Stimulated activated CD4-positive, alpha-beta T cell treated with anti-CD3 and anti-CD28 coated beads, Interleukin-12 subunit alpha, Interleukin-12 subunit beta, amount 100 ng/mL, for 24 hours (primary cell): ENCODE results near the gene ATP1A4.
"Not testable (repeated sequence)": the region's sequence is repeated elsewhere in the genome, so short reads cannot be mapped to it uniquely, and the experiment has no call there.

ENCODE experiments used
- DNase-seq, 2 experiments: peaks; one replicate each; pipeline ENCODE4 v3.0.0-alpha.2; 2020; ENCODE audit warnings: low read depth in 2 of 2

The ATP1A4 gene

DNA sequence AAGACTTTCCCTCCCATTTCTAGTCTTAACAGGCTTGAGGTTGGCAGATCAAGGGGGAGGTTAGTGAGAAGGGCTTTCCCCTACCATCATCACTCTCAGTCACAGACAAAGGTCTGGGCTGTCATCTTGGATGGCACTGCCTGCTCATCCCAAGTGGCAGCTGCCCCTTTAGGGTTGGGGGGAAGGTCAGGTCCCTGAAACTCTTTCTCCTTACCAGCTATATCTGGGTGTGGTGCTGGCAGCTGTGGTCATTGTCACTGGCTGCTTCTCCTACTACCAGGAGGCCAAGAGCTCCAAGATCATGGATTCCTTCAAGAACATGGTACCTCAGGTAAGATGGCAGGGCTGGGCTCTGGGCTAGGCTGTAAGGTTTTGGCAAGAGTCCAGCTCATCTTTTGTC, 27.7 kb upstream of the ATP1A4 start:
- no peak for DNase-seq

DNA sequence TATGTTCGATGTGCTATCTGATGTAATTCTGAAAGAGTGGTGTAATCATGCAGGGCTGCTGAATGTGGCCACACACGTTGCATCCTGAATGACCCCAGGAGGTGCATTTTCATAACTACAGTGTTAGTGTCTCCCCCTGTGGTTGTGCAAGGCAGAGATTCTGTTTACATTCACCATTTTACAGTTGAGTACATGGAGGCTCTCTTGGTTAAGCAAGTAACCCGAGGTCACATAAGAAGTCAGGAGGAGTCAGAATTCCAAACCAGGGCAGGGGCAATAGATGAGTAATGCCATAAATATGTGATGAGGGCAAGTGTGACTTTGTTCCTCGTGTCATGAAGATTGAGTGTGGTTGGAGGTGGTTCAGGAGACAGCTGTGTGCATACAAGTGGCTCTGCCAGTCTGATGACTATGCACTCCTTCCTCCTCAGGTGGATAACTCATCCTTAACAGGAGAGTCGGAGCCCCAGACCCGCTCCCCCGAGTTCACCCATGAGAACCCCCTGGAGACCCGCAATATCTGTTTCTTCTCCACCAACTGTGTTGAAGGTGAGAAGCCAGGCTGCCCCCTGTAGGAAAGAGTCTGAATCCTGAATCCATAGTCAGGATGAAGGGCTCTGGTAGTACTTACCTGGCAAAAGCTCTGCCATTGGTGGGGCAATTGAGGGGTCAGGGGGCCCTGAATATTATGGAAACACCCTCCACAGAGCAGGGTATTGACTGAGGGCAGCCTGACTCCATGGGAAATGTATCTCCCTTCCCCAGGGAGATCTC, 26.5 kb upstream of the ATP1A4 start:
- no peak for DNase-seq

DNA sequence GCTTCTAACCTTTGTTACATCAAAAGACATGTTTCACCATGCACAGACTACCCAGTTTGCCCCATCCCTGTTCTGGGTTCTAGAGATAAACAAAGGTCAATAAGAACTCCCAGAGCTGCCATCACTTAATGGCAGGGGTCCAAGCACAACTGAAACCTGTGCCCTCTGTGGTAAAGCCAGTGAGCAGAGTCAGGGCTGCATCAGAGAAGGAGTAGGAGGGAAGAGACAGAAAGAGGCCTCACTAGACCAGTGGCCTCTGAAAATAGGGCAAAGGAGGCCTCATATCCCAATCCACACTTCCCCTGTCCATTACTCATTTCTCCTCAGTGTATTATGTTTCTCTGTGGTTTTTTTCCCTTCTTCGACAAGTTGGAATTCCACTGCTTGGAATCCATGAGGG, 25.7 kb upstream of the ATP1A4 start:
- DNase-seq: no peak

DNA sequence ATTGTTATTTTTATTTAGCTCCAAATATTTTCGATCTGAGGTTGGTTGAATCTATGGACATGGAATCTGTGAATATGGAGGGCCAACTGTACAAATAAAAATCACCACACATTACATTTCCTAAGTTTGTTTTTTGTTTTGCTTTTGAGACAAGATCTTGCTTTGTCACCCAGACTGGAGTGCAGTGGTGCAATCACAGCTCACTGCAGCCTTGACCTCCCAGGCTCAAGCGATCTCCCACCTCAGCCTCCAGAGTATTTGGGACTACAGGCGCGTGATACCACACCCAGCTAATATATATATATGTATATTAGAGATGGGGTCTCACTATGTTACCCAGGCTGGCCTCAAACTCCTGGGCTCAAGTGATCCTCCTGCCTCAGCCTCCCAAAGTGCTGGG, 25.1 kb upstream of the ATP1A4 start:
- not testable (repeated sequence) for DNase-seq

DNA sequence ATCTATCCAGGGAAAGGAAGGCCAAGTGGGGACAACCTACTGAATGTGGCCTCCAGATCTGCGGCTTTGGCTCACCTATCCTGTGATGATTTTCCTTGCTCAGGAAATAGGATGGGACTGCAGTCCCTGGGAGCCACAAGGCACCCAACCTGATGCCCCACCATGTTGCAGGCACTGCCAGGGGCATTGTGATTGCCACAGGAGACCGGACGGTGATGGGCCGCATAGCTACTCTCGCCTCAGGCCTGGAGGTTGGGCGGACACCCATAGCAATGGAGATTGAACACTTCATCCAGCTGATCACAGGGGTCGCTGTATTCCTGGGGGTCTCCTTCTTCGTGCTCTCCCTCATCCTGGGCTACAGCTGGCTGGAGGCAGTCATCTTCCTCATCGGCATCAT, 24.0 kb upstream of the ATP1A4 start:
- no peak for DNase-seq

DNA sequence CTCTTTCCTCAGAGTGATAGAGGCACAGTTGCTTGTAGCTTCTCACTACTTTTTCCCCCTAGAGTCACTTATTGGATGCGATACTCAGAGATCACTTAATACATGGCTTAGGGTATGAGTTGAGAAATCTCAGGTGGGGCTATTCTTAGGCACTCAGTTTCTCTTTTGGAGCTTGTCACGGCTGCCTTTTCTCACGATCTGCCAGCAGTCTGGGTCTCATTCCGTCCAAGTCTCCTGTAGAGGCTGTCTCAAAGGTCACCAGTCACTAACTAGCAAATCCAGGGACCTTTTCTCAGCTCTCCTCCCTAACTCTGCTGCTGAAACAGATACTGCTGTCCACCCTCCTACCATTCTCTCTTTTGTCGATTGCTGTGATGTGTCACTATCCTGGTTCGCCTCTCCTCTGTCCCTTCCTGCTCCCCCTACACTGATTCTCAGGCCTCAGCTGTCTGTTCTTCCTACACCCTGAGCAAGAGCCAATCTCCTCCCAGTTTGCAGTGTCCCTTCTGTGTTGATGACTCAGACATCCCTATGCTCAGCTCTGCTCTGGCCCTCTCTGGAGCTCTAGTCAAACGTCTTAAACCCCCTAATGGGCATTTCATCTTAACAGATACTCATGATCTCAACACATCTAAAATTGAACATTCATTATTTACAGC, 23.4 kb upstream of the ATP1A4 start:
- DNase-seq: no peak

DNA sequence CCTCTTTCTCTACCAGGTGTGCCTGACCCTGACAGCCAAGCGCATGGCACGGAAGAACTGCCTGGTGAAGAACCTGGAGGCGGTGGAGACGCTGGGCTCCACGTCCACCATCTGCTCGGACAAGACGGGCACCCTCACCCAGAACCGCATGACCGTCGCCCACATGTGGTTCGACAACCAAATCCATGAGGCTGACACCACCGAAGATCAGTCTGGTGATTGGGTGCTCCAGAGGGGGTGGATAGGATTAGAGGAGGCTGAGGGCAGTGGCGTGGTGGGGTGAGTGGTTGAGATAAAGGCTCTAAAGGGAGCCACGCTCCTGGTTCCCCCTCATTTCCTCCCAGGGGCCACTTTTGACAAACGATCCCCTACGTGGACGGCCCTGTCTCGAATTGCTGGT, 22.8 kb upstream of the ATP1A4 start:
- no peak for DNase-seq

DNA sequence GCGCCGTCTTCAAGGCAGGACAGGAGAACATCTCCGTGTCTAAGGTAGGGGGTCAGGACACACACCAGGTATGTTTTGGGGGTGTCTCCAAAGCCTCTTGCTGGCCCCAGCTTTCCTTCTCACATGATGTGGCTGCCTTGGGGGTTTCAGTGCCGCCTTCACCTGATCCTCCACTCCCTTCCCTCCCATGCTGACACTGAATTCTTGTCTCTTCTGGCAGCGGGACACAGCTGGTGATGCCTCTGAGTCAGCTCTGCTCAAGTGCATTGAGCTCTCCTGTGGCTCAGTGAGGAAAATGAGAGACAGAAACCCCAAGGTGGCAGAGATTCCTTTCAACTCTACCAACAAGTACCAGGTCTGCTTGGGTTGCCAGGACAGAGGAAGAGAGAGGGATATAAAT, 22.4 kb upstream of the ATP1A4 start:
- no peak for DNase-seq

DNA sequence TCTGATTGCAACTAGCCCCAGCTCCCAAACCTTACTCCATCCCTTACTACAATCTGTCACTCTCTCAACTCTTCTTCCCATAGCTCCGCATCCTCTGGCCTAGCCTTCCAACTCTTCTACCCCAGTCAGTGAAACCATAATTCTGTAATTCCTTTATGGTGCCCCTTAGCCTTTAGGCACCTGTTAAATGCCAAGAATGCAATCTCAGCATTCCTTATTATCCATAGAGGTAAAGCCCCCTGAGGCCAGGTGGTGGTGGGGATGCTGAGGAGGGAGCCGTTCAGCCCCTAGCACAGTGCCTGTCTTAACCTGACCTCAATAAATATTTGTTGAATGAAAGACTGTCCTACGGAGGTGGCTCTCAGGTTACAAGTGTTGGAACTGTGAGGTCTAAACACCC, 21.8 kb upstream of the ATP1A4 start:
- DNase-seq: no peak

DNA sequence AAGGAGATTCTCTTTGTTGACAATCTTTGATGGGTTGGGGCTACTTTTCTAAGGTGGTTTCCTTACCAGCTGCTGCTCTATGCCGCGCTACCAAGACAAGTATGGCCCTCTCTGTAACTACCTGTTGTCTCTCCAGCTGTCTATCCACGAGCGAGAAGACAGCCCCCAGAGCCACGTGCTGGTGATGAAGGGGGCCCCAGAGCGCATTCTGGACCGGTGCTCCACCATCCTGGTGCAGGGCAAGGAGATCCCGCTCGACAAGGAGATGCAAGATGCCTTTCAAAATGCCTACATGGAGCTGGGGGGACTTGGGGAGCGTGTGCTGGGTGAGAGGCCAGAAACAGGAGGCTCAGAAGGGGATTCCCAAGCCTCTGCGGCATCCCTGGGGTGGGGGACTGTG, 21.4 kb upstream of the ATP1A4 start:
- no peak for DNase-seq

DNA sequence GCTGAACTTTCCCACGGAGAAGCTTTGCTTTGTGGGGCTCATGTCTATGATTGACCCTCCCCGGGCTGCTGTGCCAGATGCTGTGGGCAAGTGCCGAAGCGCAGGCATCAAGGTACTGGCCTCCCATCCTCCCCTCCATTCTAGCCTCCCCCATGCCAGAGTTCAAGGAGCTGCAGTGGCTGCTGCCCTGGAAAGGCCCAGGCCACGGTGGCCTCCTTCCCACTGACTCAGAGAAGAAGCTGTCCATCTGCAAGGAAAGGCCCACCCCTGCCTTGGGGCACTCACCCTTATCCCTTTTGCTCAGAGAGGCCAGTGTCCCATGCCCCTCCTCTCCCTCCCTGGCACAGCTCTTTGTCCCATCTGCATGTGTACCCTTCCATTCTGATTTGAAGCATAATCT, 20.9 kb upstream of the ATP1A4 start:
- DNase-seq: no peak

DNA sequence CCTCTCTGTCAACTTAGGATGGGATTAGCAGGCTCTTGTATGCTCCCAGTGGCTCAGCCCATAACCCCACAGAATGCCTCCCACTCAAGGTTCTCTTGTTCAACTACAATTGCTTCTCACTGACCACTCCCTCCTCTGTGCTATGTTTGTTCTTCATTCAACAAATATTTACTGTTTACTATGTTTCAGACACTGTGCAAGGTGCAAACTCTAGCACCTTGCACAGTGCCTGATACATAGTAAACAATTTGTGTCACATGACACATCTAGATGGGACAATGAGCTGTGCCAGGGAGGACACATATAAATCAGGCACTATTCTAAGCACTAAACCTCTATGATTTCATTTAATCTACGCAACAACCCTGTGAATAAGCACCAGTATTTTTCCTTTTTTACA, 20.5 kb upstream of the ATP1A4 start:
- no peak for DNase-seq

DNA sequence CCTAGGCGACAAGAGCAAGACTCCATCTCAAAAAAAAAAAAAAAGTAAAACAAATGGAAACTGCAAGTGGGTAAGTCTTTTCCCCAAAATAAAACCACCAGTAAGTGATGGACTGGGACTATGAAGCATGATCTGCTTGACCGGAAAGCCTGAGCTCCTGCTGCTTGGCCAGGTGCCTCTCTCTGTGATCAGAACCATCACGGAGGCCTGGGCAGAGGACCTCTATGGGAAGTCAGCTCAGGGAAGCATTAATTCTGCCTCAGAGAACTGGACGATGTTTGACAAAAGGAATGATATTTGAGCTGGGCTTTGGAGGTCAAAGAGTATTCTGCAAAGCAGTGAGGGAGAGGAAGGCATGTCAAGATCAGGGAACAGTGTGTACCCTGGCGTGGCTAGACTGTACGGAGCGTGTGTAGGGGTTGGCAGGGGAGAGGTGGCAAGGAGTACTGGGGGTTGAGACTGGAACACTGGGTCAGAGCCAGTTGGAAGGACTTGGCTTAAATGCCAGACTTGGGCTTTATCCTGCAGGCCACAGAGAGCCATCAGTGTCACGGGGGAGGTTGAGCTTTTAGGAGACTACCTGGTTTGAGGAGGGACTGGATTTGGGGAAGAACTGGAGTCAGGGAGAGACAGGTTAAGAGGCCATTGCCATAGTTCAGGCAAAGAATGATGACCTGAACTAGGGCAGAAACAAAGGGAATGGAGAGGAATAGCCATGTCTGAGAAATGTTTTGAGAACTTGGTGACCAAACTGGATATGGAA, 19.4 kb upstream of the ATP1A4 start:
- DNase-seq: no peak

DNA sequence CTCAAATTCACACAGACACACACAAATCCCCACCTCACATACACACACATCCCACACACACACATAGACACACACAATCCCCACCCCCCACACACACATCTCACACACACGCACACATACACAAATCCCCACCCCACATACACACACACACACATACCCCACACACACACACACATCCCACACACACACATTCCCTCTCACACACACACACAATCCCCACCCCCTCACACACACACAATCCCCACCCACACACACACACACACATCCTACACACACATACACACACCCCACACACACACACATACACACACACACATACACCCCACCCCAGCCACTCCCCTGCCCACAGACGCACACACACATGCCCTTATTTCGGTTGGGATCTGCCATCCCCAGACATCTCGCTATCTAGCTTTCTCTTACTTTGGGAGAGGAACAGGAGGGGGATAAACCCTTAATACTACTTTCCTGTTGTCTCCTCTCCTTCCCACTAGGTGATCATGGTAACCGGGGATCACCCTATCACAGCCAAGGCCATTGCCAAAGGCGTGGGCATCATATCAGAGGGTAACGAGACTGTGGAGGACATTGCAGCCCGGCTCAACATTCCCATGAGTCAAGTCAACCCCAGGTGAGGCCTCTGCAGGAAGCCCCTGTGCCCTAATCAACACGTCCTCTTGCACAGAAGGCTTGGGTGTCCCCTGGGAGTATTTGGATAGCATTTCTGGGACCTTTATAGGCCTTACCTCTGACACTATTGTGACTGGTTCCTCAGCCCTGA, 17.2 kb upstream of the ATP1A4 start:
- no peak for DNase-seq

DNA sequence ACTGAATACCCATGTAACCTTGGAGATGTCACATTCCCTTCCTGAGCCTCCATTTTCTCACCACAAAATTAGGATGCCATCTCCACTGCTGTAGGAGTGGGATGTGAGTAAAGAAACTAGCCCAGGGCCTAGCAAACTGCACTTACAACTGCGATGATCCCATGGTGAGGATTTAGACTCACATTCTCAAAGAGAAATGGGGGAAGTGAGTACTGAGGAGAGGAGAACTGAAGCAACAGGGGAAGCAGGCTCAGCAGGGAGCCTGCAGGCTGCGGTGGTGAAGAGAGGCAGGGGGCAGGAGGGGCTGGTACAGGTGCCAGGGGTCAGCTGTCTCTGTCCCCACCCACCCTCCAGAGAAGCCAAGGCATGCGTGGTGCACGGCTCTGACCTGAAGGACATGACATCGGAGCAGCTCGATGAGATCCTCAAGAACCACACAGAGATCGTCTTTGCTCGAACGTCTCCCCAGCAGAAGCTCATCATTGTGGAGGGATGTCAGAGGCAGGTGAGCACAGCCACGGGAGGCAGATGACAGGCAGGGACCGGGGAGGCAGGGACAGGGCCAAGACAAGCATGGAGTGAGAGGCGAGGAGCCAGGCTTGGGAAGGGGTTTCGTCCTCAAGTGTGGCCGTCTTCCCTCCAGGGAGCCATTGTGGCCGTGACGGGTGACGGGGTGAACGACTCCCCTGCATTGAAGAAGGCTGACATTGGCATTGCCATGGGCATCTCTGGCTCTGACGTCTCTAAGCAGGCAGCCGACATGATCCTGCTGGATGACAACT, 16.4 kb upstream of the ATP1A4 start:
- DNase-seq: no peak

DNA sequence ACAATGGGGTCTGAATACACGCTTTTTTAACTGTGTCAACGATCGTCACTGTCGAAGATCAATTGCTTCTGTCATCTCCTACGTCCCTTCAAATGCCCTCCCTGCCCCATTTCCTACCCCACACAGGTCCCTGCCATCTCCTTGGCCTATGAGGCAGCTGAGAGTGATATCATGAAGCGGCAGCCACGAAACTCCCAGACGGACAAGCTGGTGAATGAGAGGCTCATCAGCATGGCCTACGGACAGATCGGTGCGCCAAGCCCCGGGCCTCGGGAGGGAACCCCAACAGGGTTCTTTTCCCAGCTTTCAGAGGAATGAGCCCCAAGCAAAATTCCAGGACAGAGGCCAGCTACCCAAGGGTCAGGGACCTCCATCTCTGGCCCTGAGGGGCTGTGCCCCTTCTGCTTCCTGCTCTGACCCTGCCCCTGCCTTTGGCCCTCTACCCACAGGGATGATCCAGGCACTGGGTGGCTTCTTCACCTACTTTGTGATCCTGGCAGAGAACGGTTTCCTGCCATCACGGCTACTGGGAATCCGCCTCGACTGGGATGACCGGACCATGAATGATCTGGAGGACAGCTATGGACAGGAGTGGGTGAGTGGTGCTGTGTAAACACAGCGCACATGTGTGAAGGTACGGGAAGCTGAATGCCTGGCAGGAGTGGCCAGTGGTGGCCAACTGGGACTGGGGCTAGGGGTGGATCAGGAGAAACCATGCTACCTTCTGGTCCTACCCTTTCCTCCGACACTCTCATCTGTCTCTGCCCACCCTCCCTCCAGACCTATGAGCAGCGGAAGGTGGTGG, 15.1 kb upstream of the ATP1A4 start:
- no peak for DNase-seq

DNA sequence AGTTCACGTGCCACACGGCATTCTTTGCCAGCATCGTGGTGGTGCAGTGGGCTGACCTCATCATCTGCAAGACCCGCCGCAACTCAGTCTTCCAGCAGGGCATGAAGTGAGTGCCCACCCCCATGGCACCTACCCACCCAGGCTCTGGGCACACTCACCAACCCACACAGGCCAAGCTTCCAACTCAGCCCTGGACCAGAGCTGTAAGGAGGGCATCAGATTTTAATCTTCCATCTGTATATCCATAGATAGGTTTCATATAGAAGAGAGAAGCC, 14.5 kb upstream of the ATP1A4 start:
- no peak for DNase-seq

DNA sequence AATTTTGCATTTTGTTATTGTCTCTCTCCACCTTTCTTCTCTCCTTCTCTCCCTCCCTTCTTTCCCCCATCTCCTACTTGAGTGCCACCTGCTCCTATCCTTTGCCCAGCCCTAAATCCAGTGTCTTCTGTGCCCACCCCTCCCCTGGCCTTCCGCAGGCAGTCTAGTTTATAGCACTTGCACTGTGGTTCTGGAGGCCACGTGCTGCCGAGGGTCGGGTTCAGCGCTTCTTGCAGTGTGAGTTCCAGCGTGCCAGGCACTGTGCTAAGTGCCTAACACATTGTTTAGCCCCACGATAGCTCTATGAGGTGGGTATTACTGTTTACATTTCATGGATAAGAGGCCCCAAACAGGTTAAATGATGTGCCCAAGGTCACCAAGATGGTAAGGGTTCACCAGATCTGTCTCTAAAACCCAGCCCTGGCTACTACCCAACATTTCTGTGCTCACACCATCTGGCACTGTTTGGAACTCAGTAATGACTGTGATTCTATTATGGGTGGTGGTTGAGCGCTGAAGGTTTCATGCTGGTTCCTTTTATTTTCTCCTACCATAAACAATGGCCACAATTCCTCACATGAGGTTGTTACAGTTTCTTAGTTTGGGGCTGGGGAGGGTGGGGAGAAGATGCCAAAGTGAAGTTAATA, 14.1 kb upstream of the ATP1A4 start:
- no peak for DNase-seq

DNA sequence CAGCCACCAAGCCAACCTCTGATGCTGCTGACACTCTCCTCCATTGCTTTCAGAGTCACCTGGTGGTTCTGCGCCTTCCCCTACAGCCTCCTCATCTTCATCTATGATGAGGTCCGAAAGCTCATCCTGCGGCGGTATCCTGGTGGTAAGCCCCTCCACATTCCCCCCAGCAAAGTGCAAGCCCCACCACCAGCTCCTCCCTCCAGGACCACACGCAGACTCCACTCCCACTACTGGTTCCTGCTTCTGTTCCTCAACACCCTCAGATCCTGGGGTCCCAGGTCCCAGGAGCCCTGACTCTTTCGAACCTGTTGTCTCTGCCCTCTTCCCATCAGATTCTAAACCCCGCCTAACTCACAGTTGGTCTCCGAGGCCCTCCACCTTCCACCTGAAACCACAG, 11.6 kb upstream of the ATP1A4 start:
- no peak for DNase-seq

DNA sequence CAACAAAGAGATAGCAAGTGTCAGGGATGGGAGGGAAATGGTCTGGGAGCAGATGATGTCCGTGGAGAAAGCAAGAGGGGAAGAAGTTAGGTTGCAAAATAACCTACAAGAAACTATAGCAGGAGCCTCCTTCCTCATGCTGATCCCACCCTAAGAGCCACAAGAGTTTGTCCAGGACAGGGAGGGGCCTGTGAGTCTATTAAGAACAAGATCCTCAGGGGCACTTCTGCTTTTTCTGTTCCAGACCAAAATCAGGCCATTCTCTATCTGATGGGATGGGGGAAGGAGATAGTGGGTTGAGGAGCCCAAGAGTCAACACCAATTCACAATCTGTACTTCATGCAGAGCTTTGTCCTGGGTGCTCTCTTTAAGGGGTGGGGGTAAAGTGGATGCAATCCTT, 7.7 kb upstream of the ATP1A4 start:
- no peak for DNase-seq
